GM18508 (cell line): ENCODE measurements around the gene RBM47.

ENCODE experiments used
- ATAC-seq: cut with Tn5 transposase; IDR thresholded peaks from one replicate; pipeline ENCODE4 v1.9.1; 2021; ENCODE audit warnings: moderate number of reproducible peaks; ENCODE audit not compliant: insufficient read depth, unreplicated experiment

Gene RBM47

DNA sequence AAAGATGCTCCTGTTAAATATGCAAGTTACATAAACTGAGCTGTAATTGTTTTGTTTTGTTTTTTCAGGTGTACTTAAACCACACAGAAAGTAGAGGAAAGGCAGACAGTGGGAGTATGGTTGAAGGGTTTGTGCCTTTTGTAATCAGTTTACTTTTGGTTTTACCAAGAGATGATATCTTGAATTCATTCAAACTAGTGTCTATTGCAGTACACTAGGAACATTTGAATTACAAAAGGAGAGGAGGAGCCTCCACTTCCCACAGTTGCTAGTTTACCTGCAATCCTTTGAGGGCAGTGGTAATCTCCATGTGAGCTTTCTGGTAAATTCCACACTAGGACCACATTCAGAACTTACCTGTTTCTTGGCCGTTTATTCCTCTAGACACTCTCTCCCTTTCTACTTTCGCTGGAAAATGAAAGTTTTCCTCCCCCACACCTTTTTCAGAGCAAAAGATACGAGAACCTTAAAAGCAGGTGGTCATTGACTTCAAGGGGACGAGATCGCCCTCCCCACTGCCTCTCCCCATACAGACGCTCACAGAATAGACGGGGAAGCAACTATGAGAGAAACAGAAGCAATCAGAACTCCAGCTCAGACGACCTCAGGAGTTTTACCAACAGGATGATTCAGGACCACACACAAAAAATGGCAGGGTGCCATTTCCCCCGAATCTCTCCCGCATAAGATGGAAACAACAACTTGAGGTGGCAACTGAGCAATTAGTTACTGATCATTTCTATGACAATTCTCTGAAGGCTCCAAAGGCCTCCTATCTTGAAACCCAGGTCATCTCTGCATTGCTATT, 3.3 kb downstream of the RBM47 start:
- no peak for ATAC-seq

DNA sequence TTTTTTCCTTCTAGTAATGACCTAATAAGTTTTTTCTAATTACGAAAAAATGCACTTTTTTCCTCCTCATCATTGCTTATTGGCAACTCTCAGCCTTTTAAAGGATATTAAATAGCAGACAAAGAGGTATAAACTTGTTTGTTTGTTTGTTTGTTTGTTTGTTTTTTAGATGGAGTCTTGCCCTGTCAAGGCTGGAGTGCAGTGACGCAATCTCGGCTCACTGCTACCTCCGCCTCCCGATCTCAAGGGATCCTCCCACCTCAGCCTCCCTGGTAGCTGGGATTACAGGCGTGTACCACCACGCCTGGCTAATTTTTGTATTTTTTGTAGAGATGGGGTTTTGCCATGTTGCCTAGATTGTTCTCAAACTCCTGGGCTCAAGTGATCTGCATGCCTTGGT, 6.0 kb downstream of the RBM47 start:
- ATAC-seq, result no peak

DNA sequence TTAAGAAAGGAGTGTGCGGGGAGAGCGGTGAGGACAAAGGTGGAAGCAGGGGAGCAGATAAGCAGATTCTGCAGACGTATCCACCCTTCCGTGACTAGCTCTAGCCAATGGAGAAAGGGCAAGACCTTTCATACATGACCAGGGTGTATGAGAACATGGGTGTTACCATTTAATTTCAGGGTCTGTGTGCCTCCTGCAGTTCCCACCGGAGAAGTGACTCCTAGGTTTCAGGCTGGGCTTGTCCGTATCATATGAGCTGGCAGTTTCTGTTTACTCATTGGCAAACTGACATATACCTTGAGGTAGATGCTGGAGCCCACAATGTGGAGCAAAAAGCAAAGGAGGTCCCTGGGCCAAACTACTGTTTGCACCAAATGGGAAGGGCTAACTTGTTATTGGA, 6.8 kb downstream of the RBM47 start:
- ATAC-seq, result no peak

DNA sequence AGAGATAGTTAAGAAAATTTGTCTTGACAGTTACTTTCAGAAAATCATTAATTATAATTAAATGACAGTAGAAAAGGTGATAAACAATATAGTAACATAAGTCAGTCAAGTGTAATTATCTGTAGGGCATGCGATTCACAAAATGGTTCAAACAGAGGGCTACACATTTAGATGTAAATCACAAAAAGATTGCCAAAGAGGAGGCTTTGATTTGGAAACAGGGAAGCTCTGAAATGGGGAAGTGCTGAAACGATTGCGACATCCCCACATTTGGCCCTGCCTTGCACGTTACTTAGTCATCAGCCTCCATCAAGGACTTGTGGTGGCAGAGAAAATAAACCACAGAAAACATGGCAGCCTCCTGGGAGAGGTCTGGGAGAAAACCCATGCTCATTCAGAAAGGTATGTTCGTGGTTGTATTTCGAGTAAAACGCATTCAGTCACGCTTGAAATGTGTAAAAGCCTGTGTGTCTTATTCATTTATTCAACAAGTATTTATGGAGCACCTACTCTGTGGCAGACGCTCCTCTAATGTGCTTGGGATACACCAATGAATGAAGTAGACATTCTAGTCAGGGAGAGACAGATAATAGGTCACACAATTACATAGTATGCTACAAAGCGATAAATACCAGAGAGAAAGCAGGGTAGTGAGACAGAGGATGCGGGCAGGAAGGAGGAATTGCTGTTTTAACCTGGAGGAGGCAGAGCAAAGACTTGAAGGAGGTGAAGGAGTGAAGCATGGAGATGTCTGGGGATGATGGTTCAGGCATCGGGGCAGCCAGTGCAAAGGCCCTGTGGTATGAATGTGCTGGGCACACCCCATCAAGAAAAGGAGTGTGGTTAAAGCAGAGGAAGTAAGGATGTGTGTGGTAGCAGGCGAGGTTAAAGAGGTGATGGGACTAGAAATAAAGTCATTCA, 7.8 kb downstream of the RBM47 start:
- ATAC-seq, result peak; percentile 41

DNA sequence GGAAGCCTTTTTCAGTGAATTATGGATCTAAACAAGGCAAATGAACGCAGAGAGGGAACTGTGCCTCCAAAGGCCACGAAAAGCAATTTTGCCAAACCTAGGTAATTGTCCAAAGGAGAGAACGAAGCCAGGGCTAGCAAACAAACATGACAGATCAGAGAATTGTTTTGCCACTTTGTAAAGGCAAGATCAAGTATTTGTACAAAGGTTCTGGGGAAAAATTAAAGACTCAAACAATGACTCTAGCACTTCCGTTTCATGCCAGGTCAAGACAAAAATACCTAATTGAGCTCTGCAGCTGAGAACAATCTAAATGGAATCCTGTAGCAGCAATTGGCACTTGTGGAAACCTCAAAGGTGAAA, 8.5 kb downstream of the RBM47 start:
- ATAC-seq, result no peak

- no peak for ATAC-seq
Measured at GRCh38 chr4:40619600-40619999, 10.1 kb downstream of the RBM47 start.

DNA sequence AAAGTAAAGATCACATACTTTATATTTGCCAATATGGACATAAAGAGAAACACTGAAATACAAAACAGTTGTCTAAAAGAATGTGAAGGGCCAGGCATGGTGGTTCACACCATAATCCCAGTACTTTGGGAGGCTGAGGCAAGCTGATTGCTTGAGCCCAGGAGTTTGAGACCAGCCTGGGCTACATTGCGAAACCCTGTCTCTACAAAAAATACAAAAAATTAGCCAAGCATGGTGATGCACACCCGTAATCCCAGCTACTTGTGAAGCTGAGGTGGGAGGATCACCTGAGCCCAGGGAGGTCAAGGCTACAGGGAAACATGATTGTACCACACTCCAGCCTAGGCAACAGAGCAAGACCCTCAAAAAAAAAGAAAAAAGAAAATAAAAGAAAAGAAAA, 11.8 kb downstream of the RBM47 start:
- no peak for ATAC-seq

DNA sequence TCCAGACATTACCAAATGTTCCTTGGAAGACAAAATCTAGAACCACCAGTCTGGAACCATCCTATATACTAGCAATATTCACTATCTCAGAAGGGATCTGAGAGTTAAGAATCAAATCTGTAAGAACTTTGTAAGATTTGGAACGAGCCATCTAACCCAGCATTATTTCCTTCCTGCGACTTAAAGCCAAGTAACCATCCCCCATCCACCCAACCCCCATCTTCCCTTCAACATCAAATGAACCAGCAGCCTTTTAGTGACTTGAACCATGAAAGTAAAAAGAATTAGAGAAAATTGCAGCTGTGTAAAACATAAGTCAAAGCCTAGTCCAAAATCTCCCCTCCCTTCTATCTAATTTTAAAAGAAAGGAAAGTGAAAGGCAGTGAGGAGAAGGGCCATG, 15.6 kb downstream of the RBM47 start:
- no peak for ATAC-seq

- no peak for ATAC-seq
Measured at GRCh38 chr4:40613456-40613855, 16.2 kb downstream of the RBM47 start.

- ATAC-seq, result no peak
Measured at GRCh38 chr4:40612831-40613230, 16.8 kb downstream of the RBM47 start.

DNA sequence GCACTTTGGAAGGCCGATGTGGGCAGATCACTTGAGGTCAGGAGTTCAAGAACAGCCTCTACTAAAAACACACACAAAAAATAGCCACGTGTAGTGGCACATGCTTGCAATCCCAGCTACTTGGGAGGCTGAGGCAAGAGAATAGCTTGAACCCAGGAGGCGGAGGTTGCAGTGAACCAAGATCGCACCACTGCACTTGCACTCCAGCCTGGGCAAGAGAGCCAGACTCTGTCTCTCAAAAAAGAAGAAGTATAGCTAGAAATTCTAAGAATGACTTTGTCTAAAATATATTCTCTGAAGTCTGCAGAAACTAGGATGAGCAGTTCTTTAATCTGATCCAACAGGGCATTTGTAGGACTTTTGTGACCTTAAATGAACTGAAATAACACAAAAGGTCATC, 17.4 kb downstream of the RBM47 start:
- no peak for ATAC-seq

GRCh38 chr4:40608628-40609027, 21.0 kb downstream of the RBM47 start:
- no peak for ATAC-seq

GRCh38 chr4:40607221-40607620, 22.4 kb downstream of the RBM47 start:
- no peak for ATAC-seq

DNA sequence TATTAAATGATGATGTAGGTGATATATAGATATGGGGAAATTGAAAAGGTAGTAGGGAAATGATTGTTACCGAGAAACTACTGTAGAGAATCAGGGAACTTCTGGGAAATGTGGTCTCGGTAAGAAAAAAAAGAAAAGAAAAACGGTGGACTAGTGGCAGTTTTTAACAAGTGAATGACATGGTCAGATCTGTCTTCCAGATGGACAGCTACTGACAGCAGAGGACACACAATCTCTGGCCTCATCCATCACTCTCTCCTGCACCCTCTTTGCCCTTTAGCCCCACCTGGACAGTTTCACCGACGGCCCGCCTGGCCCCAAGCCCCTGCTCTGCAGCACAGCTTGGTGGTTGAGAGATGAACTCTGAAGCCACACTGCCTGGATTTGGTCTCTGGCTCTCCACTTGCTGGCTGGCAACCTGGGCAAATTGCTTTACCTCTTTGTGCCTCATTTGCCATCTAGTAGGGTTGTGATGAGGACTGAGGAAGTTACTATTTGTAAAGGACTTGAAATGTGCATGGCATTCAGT, 23.4 kb downstream of the RBM47 start:
- no peak for ATAC-seq

DNA sequence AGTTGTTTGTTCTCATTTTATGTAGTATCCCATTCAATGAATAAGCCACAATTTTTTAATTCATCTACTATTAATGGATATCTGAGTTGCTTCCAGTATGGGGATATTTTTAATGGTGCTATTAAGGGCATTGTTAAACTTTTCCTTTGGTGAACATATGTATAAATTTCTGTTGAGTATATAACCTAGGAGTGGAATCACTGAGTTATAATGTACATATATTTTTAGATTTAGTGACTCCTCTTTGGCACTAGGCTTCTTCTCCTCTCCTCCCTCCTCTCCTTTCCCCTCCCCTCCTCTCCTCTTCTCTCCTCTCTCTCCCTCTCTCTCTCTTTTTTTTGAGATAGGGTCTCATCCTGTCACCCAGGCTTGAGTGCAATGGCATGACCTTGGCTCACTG, 26.4 kb downstream of the RBM47 start:
- ATAC-seq, result no peak

DNA sequence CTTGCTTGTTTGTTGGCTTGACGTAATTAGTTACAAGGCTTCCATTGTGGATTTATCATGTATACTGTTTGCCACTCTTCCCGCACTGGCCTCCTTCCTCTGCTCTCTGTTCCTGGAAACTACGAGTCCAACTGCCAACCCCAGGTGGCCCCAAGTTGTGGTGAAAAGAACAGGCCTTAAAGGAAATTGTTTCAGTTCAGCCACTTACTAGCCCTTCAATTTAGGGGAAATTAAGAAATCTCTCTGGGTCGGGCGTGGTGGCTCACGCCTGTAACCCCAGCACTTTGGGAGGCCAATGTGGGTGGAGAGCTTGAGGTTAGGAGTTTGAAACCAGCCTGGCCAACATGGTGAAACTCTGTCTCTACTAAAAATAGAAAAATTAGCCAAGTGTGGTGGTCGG, 28.0 kb downstream of the RBM47 start:
- no peak for ATAC-seq

DNA sequence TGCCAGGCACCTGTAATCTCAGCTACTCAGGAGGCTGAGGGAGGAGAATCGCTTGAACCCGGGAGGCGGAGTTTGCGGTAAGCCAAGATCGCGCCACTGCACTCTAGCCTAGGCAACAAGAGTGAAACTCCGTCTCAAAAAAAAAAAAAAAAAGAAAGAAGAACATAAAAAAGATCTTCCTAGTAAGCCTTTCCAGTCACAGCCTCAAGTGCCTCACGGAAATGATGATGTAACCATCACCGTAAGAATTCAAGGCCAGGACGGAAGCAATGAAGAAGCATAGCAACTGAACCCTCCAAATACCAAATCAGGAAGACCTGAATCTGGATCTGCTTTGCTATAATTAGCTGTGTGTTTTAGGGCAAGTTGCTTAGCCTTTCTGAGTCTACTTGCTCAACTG, 28.8 kb downstream of the RBM47 start:
- ATAC-seq, result no peak

DNA sequence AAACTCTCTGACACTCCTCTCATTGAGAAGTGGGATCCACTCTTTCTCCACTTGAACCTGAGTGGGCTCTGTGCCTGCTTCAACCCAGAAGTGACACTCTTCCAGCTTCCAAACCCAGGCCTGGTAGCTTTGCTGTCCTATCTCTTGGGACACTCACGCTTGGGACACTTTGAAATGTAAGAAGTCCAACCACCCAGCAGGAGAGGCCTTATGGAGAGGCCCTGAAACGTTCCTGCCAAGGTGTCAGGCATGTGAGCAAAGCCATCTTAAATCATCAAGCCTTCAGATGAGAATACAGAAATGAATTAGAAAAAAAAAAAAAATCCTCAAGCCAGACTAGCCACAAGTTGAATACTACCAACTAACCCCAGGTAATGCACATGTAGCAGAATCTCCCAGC, 30.2 kb downstream of the RBM47 start:
- ATAC-seq, result no peak

DNA sequence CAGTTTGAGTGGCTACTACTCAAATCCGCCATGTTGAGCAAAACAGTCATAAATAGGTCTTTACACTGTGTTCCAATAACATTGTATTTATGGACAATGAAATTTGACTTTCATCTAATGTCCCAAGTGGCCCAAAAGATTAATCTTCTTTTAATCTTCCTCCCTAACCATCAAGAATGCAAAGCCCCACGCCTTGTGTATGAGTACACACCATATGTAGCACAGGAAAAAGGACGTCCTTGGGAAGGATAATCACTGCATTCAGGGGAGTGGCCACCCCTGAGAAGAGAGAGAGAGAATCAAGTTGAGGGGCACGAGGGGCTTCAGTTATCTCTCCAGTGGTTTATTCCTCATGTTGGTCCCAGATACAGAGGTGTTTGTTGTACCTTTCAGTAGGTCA, 33.1 kb downstream of the RBM47 start:
- ATAC-seq, result no peak

GRCh38 chr4:40595981-40596380, 33.7 kb downstream of the RBM47 start:
- ATAC-seq, result no peak
